GM23338 (cell line): ENCODE measurements around the gene HACD3. TPM values are rescaled to one million over a fixed set of nuclear protein-coding genes. Genes with fewer than 3 reads are reported as not detected.

Experiments
- ATAC-seq: fragments of 200-7000 bp; cut with Tn5 transposase; 3 replicates; pipeline ENCODE4 v1.9.1; 2020
- DNase-seq: peaks from one replicate; pipeline ENCODE4 v3.0.0-alpha.2; 2015; ENCODE audit warnings: low spot score
- H2AFZ ChIP-seq: fragments of 200-600 bp; sonication (generic); 2 replicates; pipeline ENCODE4 v1.8.0; 2016; ENCODE audit warnings: antibody characterized with exemption, mild to moderate bottlenecking, moderate library complexity
- H3F3A ChIP-seq: fragments of 200-600 bp; sonication (generic); replicated peaks from 2 replicates; pipeline ENCODE4 v1.8.0; 2017; ENCODE audit warnings: antibody characterized with exemption, mixed run types, low read depth
- H3K27ac ChIP-seq: fragments of 200-600 bp; sonication (generic); 2 replicates; pipeline ENCODE4 v1.6.1; 2016; ENCODE audit warnings: low read depth
- H3K27me3 ChIP-seq: fragments of 200-600 bp; sonication (generic); 2 replicates; pipeline ENCODE4 v1.8.0; 2016; ENCODE audit warnings: mild to moderate bottlenecking, mixed run types, moderate library complexity; ENCODE audit not compliant: insufficient read depth
- H3K36me3 ChIP-seq: fragments of 200-600 bp; sonication (generic); 2 replicates; pipeline ENCODE4 v1.8.0; 2016; ENCODE audit warnings: mild to moderate bottlenecking; ENCODE audit not compliant: insufficient read depth
- H3K4me1 ChIP-seq: fragments of 200-600 bp; sonication (generic); 2 replicates; pipeline ENCODE4 v1.8.0; 2016; ENCODE audit warnings: mild to moderate bottlenecking, moderate library complexity; ENCODE audit not compliant: insufficient read depth
- H3K4me2 ChIP-seq: fragments of 200-600 bp; sonication (generic); 2 replicates; pipeline ENCODE4 v1.7.1; 2017; ENCODE audit warnings: mixed run types
- H3K4me3 ChIP-seq: fragments of 200-600 bp; sonication (generic); 2 replicates; pipeline ENCODE4 v1.6.1; 2016; ENCODE audit warnings: mixed run types
- H3K79me2 ChIP-seq: fragments of 200-600 bp; sonication (generic); replicated peaks from 2 replicates; pipeline ENCODE4 v1.8.0; 2017; ENCODE audit warnings: mild to moderate bottlenecking; ENCODE audit not compliant: insufficient read depth
- H3K9me2 ChIP-seq: fragments of 200-600 bp; sonication (generic); 2 replicates; pipeline ENCODE4 v1.8.0; 2017; ENCODE audit not compliant: insufficient read depth
- H4K20me1 ChIP-seq: fragments of 200-600 bp; sonication (generic); replicated peaks from 2 replicates; pipeline ENCODE4 v1.8.0; 2017; ENCODE audit warnings: mild to moderate bottlenecking; ENCODE audit not compliant: insufficient read depth
- H3K27ac Mint-ChIP-seq: 2 replicates; pipeline ENCODE4 v1.8.0; 2020; ENCODE audit warnings: inconsistent platforms, mild to moderate bottlenecking, moderate library complexity, mixed read lengths
- H3K27me3 Mint-ChIP-seq: 3 replicates; pipeline ENCODE4 v1.8.0; 2022; ENCODE audit warnings: low read depth, mild to moderate bottlenecking, moderate library complexity, mixed read lengths, inconsistent platforms; ENCODE audit not compliant: insufficient read depth, poor library complexity
- H3K36me3 Mint-ChIP-seq: 3 replicates; pipeline ENCODE4 v1.8.0; 2021; ENCODE audit warnings: low read depth, mild to moderate bottlenecking, inconsistent platforms, moderate library complexity, mixed read lengths
- H3K4me1 Mint-ChIP-seq: 3 replicates; pipeline ENCODE4 v1.8.0; 2020; ENCODE audit warnings: mild to moderate bottlenecking, inconsistent platforms, mixed read lengths
- H3K4me3 Mint-ChIP-seq: 3 replicates; pipeline ENCODE4 v1.8.0; 2021; ENCODE audit warnings: moderate library complexity, mild to moderate bottlenecking, inconsistent platforms, mixed read lengths
- H3K9me3 Mint-ChIP-seq: 3 replicates; pipeline ENCODE4 v1.8.0; 2020; ENCODE audit warnings: moderate library complexity, mild to moderate bottlenecking, inconsistent platforms, mixed read lengths
- CREB1 ChIP-seq: fragments of 250-450 bp; sonication (Bioruptor Pico); IDR thresholded peaks from 2 replicates; pipeline ENCODE4 v1.5.0; 2020; ENCODE audit warnings: low read depth, mild to moderate bottlenecking, moderate library complexity
- CTCF ChIP-seq, 2 experiments: fragments of 200-600 bp in 1 of 2; sonication (generic) in 1 of 2; conservative IDR thresholded peaks; 2 replicates each; pipeline versions ENCODE4 v1.5.1 to v1.6.1; 2016 to 2017; ENCODE audit warnings: antibody characterized with exemption in 2 of 2, low read depth in 2 of 2, mild to moderate bottlenecking in 2 of 2, moderate library complexity in 1 of 2
- ETS1 ChIP-seq: IDR thresholded peaks from 2 replicates; pipeline ENCODE4 v1.6.1; 2016; ENCODE audit warnings: antibody characterized with exemption
- EZH2 ChIP-seq: fragments of 200-600 bp; sonication (generic); IDR thresholded peaks from one replicate; pipeline ENCODE4 v1.8.0; 2017; ENCODE audit warnings: antibody characterized with exemption, mild to moderate bottlenecking, low read depth; ENCODE audit not compliant: unreplicated experiment
- EZH2phosphoT487 ChIP-seq: fragments of 200-600 bp; sonication (generic); IDR thresholded peaks from one replicate; pipeline ENCODE4 v1.8.1; 2018; ENCODE audit warnings: antibody characterized with exemption; ENCODE audit not compliant: unreplicated experiment
- JUNB ChIP-seq: IDR thresholded peaks from one replicate; pipeline ENCODE4 v1.6.1; 2016; ENCODE audit warnings: antibody characterized with exemption; ENCODE audit not compliant: unreplicated experiment
- NANOG ChIP-seq: IDR thresholded peaks from 2 replicates; pipeline ENCODE4 v1.6.1; 2016; ENCODE audit warnings: antibody characterized with exemption, borderline replicate concordance
- POLR2AphosphoS5 ChIP-seq: IDR thresholded peaks from 2 replicates; pipeline ENCODE4 v1.6.1; 2016; ENCODE audit warnings: antibody characterized with exemption, low read depth
- REST ChIP-seq: IDR thresholded peaks from one replicate; pipeline ENCODE4 v1.6.1; 2018; ENCODE audit warnings: antibody characterized with exemption; ENCODE audit not compliant: unreplicated experiment
- STAT1 ChIP-seq: IDR thresholded peaks from one replicate; pipeline ENCODE4 v1.6.1; 2016; ENCODE audit warnings: antibody characterized with exemption; ENCODE audit not compliant: unreplicated experiment
- ZNF114 ChIP-seq: fragments of 250-450 bp; sonication (Bioruptor Pico); IDR thresholded peaks from 2 replicates; pipeline ENCODE4 v1.5.0; 2020; ENCODE audit warnings: mild to moderate bottlenecking, moderate library complexity
- ZNF331 ChIP-seq: fragments of 250-450 bp; sonication (Bioruptor Pico); IDR thresholded peaks from 2 replicates; pipeline ENCODE4 v1.5.0; 2020; ENCODE audit warnings: low read depth, mild to moderate bottlenecking, moderate library complexity
- ZNF462 ChIP-seq: fragments of 250-450 bp; sonication (Bioruptor Pico); IDR thresholded peaks from 2 replicates; pipeline ENCODE4 v1.5.0; 2020; ENCODE audit warnings: mild to moderate bottlenecking, moderate library complexity
- polyA plus RNA-seq: library from polyadenylated mRNA; unstranded; fragments of >200 nt; fragmentation: Nextera tagmentation; extraction: Ambion mirVana; gene quantifications from 2 replicates; pipeline ENCODE4 v1.2.1, GENCODE V29; 2016
- total RNA-seq: library from RNA; depleted of rRNA; stranded (reverse); fragments of >200 nt; shearing (Covaris generic); gene quantifications from 2 replicates; pipeline ENCODE4 v1.2.3, GENCODE V29; 2014

The HACD3 gene
- total and polyA plus RNA-seq, 2 experiments from 2014 or later = 123 to 131 TPM

- Histone ChIP-seq H3K27me3 (no peaks in the 10 kb centered on the region), H3K4me1 (peaks cover 9% of the 10 kb centered on the region; the same call in 1 of the 2 replicates), H3K9me2 (no peaks in the 10 kb centered on the region; the same call in 1 of the 2 replicates), H3K4me2 (no peak overlapping the region), H3F3A (no peaks in the 10 kb centered on the region), H4K20me1 (peaks cover 66% of the 10 kb centered on the region), H3K79me2 (peaks cover 83% of the 10 kb centered on the region), H2AFZ (no peak overlapping the region), H3K4me3 (no peak overlapping the region), H3K27ac (no peak overlapping the region), H3K36me3 (no peaks in the 10 kb centered on the region; the same call in 1 of the 2 replicates)
- peaks cover 37% of the 10 kb centered on the region for H3K36me3 Mint-ChIP-seq
- no peaks in the 10 kb centered on the region for H3K27me3 Mint-ChIP-seq
- no peak for TF ChIP-seq ETS1
- TF ChIP-seq EZH2phosphoT487 = no peak
- no peak for TF ChIP-seq JUNB
- no peak for TF ChIP-seq ZNF331 (CRISPR knock-in tag)
- no peak for TF ChIP-seq STAT1
- TF ChIP-seq EZH2 = no peak
- TF ChIP-seq CREB1 = no peak
- no peak for TF ChIP-seq POLR2AphosphoS5
- TF ChIP-seq REST = no peak
- no peak for TF ChIP-seq NANOG
- TF ChIP-seq CTCF (conservative IDR thresholded peaks at IDR 0.05; ENCODE audit: low read depth in 2 of 2) = no peak
- TF ChIP-seq ZNF462 = no peak
- TF ChIP-seq ZNF114 (CRISPR knock-in tag) = no peak
- no peak for DNase-seq
- H3K27ac Mint-ChIP-seq = no peak overlapping the region
- H3K4me3 Mint-ChIP-seq = no peak overlapping the region
- ATAC-seq = no peak
- no peaks in the 10 kb centered on the region for H3K9me3 Mint-ChIP-seq
- H3K4me1 Mint-ChIP-seq = peaks cover 14% of the 10 kb centered on the region
Measured at GRCh38 chr15:65551183-65551582, 20.9 kb downstream of the HACD3 start.
